SHP77 (cell line): Measurements from ENCODE around the gene PLS1.
"Not testable (repeated sequence)": the region's sequence is repeated elsewhere in the genome, so short reads cannot be mapped to it uniquely, and the experiment has no call there.

Experiments used
- DNase-seq, 2 experiments: peaks; one replicate each; lab custom pipeline; 2025; lab: John Stamatoyannopoulos, UW

PLS1 gene

GRCh38 chr3:142694225-142694624 is 98.0 kb downstream of the PLS1 start:
- no peak for DNase-seq

- DNase-seq, result no peak
Observed at GRCh38 chr3:142705198-142705597, 109.0 kb downstream of the PLS1 start.

GRCh38 chr3:142706321-142707127 is 110.3 kb downstream of the PLS1 start:
- DNase-seq, result no peak

GRCh38 chr3:142709207-142709606 is 113.0 kb downstream of the PLS1 start:
- DNase-seq, result no peak

GRCh38 chr3:142714882-142715281 is 118.7 kb downstream of the PLS1 start:
- DNase-seq, result not testable (repeated sequence)

GRCh38 chr3:142716102-142716501 is 119.9 kb downstream of the PLS1 start:
- no peak for DNase-seq

- DNase-seq, result no peak
Observed at GRCh38 chr3:142723665-142723967, 127.4 kb downstream of the PLS1 start.

- peak; percentile 79 to 88 for DNase-seq
Observed at GRCh38 chr3:142723968-142724681, 127.9 kb downstream of the PLS1 start, which contains the start of gene TRPC1. Gene TRPC1 (plus strand): TSS chr3:142724034. CDS start chr3:142724560, 526 bp downstream.

GRCh38 chr3:142724682-142725356 is 128.6 kb downstream of the PLS1 start:
- DNase-seq, result peak; percentile 56 to 72

- DNase-seq, result no peak
Observed at GRCh38 chr3:142725357-142725739, 129.2 kb downstream of the PLS1 start.

GRCh38 chr3:142726017-142726416 is 129.8 kb downstream of the PLS1 start:
- DNase-seq, result no peak

GRCh38 chr3:142732066-142732465 is 135.9 kb downstream of the PLS1 start:
- DNase-seq, result no peak

- DNase-seq, result no peak
Observed at GRCh38 chr3:142734834-142735233, 138.6 kb downstream of the PLS1 start.

- no peak for DNase-seq
Observed at GRCh38 chr3:142735462-142735861, 139.3 kb downstream of the PLS1 start.

- DNase-seq, result no peak
Observed at GRCh38 chr3:142738396-142738795, 142.2 kb downstream of the PLS1 start.

GRCh38 chr3:142746646-142747045 is 150.5 kb downstream of the PLS1 start:
- DNase-seq, result no peak

GRCh38 chr3:142750531-142750930 is 154.3 kb downstream of the PLS1 start:
- DNase-seq, result not testable (repeated sequence)

- DNase-seq, result not testable (repeated sequence)
Observed at GRCh38 chr3:142752605-142753004, 156.4 kb downstream of the PLS1 start.

- DNase-seq, result no peak
Observed at GRCh38 chr3:142754494-142754893, 158.3 kb downstream of the PLS1 start.
